WERI-Rb-1 (cell line): ENCODE measurements around the gene NXF1.
"Not testable (repeated sequence)": the region's sequence is repeated elsewhere in the genome, so short reads cannot be mapped to it uniquely, and the experiment has no call there.

ENCODE experiments used
- DNase-seq: peaks from one replicate; pipeline ENCODE4 v3.0.0-alpha.2; 2020
- H3K27ac ChIP-seq: fragments of 250-450 bp; sonication (Bioruptor Pico); 2 replicates; pipeline ENCODE4 v1.5.1; 2020; ENCODE audit warnings: mild to moderate bottlenecking, moderate library complexity
- H3K27me3 ChIP-seq: fragments of 250-450 bp; sonication (Bioruptor Pico); 2 replicates; pipeline ENCODE4 v1.5.1; 2021; ENCODE audit warnings: mild to moderate bottlenecking, low read depth, moderate library complexity; ENCODE audit not compliant: insufficient read depth, severe bottlenecking
- H3K36me3 ChIP-seq: fragments of 250-450 bp; sonication (Bioruptor Pico); 2 replicates; pipeline ENCODE4 v1.5.1; 2020; ENCODE audit warnings: mild to moderate bottlenecking, moderate library complexity
- H3K4me3 ChIP-seq: 2 replicates; pipeline ENCODE4 v1.5.1; 2011; ENCODE audit warnings: low read depth, mild to moderate bottlenecking, control low read depth, low read length
- H3K9me3 ChIP-seq: fragments of 250-450 bp; sonication (Bioruptor Pico); 2 replicates; pipeline ENCODE4 v1.5.1; 2021; ENCODE audit warnings: mild to moderate bottlenecking, moderate library complexity; ENCODE audit not compliant: severe bottlenecking
- CTCF ChIP-seq: IDR thresholded peaks from 2 replicates; pipeline ENCODE4 v1.5.1; 2011; ENCODE audit warnings: low read depth, mild to moderate bottlenecking, control low read depth, inconsistent platforms, low read length

Gene NXF1

GRCh38 chr11:62770778-62771143 lies 34.5 kb downstream of the NXF1 start:
- no peaks in the 10 kb centered on the region for H3K27me3 ChIP-seq
- H3K4me3 ChIP-seq, result peak overlapping the region; percentile 70
- peak overlapping the region; percentile 92 for H3K27ac ChIP-seq
- no peaks in the 10 kb centered on the region for H3K9me3 ChIP-seq
- peak; percentile 26 for DNase-seq
- peaks cover 33% of the 10 kb centered on the region for H3K36me3 ChIP-seq
- no peak for TF ChIP-seq CTCF

GRCh38 chr11:62760867-62761227 lies 44.4 kb downstream of the NXF1 start:
- H3K9me3 ChIP-seq, H3K27me3 ChIP-seq, H3K36me3 ChIP-seq: not testable (repeated sequence)
- Histone ChIP-seq H3K27ac (peak overlapping the region; percentile 74), H3K4me3 (peak overlapping the region; percentile 58)
- DNase-seq, result peak; percentile 39

GRCh38 chr11:62757846-62758788 lies 47.1 kb downstream of the NXF1 start:
- H3K4me3 ChIP-seq, result no peak overlapping the region
- H3K27ac ChIP-seq, result no peak overlapping the region
- TF ChIP-seq CTCF, result no peak
- no peak for DNase-seq
- peaks cover 6% of the 10 kb centered on the region for H3K36me3 ChIP-seq
- no peaks in the 10 kb centered on the region for H3K27me3 ChIP-seq
- H3K9me3 ChIP-seq, result no peaks in the 10 kb centered on the region

DNA sequence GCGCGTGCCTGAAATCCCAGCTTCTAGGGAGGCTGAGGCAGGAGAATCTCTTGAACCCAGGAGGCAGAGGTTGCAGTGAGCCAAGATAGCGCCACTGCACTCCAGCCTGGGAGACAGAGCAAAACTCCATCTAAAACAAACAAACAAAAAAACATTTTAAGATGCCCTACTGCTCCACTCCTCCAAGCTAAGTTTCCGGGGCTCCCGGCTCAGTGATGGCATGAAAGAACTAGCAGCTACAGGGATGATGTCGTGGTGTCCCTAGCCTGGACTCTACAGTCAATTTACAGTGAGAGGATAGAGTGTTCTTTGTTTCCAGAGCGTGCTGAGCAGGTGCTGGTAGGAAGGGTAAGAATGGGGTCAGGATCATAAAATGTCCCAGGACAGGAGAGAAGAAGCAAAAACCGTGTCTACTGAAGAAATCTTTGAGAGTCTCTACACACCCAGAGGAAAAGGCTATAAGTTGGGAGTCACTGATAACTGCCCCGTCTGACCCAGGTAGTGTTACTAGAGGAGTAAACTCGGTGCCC lies 50.1 kb downstream of the NXF1 start:
- no peak for DNase-seq
- Histone ChIP-seq H3K36me3 (peaks cover 14% of the 10 kb centered on the region), H3K4me3 (no peak overlapping the region), H3K9me3 (no peaks in the 10 kb centered on the region), H3K27me3 (no peaks in the 10 kb centered on the region), H3K27ac (no peak overlapping the region)
- no peak for TF ChIP-seq CTCF

- DNase-seq, result peak; percentile 98
- peak within 1 kb of the TSS; percentile 77 for H3K4me3 ChIP-seq
- no peak for TF ChIP-seq CTCF
- H3K36me3 ChIP-seq, result peaks cover 20% of the 10 kb centered on the region
- no peaks in the 10 kb centered on the region for H3K27me3 ChIP-seq
- H3K9me3 ChIP-seq, result no peaks in the 10 kb centered on the region
- peak within 1 kb of the TSS; percentile 84 for H3K27ac ChIP-seq
These were observed 51.3 kb downstream of the NXF1 start, which contains the start of gene ZBTB3 for GRCh38 chr11:62753736-62754603. ZBTB3 (minus strand) TSS chr11:62754160; CDS start chr11:62753664, 496 bp downstream.
